Esophagus muscularis mucosa (tissue), 3 donors: ENCODE data around the gene SHISA8.

Experiments
- CTCF ChIP-seq, 3 experiments: fragments of 200-600 bp in 2 of 3; fragments of 450-650 bp in 1 of 3; sonication (generic) in 2 of 3; IDR thresholded peaks; one replicate each; pipeline ENCODE4 v1.5.1; 2017 to 2019; ENCODE audit warnings: antibody characterized with exemption in 3 of 3, mild to moderate bottlenecking in 2 of 3, moderate library complexity in 1 of 3
- POLR2AphosphoS5 ChIP-seq, 2 donors: sonication (generic); formaldehyde crosslinking; IDR thresholded peaks; one replicate each; pipeline ENCODE4 v1.6.1; 2017; ENCODE audit warnings: antibody characterized with exemption in 2 of 2

GRCh38 chr22:41891407-41891806 lies 23.5 kb downstream of the SHISA8 start:
- no peak for TF ChIP-seq POLR2AphosphoS5 (IDR thresholded peaks at IDR 0.05)
- TF ChIP-seq CTCF (IDR thresholded peaks at IDR 0.05), result no peak
